LHCN-M2 (cell line): ENCODE data around the gene CEP85. TPM values are rescaled to one million over a fixed set of nuclear protein-coding genes. Genes with fewer than 3 reads are reported as not detected.

Experiments used
- DNase-seq: peaks from one replicate; pipeline ENCODE4 v3.0.0-alpha.2; 2012; ENCODE audit warnings: low read depth
- total RNA-seq: library from RNA; depleted of rRNA; stranded (reverse); fragments of >200 nt; gene quantifications from 2 replicates; pipeline ENCODE4 v1.2.3, GENCODE V29; 2014

The CEP85 gene
- total RNA-seq, 1 experiment from 2014 or later: 20.8 TPM

GRCh38 chr1:26277719-26278118 is 43.7 kb downstream of the CEP85 start:
- no peak for DNase-seq

GRCh38 chr1:26278303-26278702 is 44.3 kb downstream of the CEP85 start:
- DNase-seq: peak; percentile 56

GRCh38 chr1:26278724-26279455 is 44.9 kb downstream of the CEP85 start:
- DNase-seq: peak; percentile 64

GRCh38 chr1:26279456-26280332 is 45.7 kb downstream of the CEP85 start, which contains the start of gene SH3BGRL3:
Gene SH3BGRL3 (plus strand): TSS chr1:26280086. CDS start chr1:26280156, 70 bp downstream.
- peak; percentile 81 for DNase-seq

GRCh38 chr1:26280333-26281042 is 46.5 kb downstream of the CEP85 start:
- peak; percentile 74 for DNase-seq

- peak; percentile 17 for DNase-seq
Measured at GRCh38 chr1:26281091-26281958, 47.3 kb downstream of the CEP85 start.

- DNase-seq: no peak
Measured at GRCh38 chr1:26281971-26282370, 48.0 kb downstream of the CEP85 start.

GRCh38 chr1:26282401-26282918 is 48.5 kb downstream of the CEP85 start:
- DNase-seq: no peak

GRCh38 chr1:26283279-26283853 is 49.4 kb downstream of the CEP85 start:
- peak; percentile 32 for DNase-seq

GRCh38 chr1:26283871-26284596 is 50.0 kb downstream of the CEP85 start:
- no peak for DNase-seq

- DNase-seq: peak; percentile 91
Measured at GRCh38 chr1:26284597-26285347, 50.8 kb downstream of the CEP85 start.

- no peak for DNase-seq
Measured at GRCh38 chr1:26285366-26286063, 51.5 kb downstream of the CEP85 start.

GRCh38 chr1:26286064-26286416 is 52.0 kb downstream of the CEP85 start:
- DNase-seq: no peak

- peak; percentile 52 for DNase-seq
Measured at GRCh38 chr1:26287033-26287711, 53.2 kb downstream of the CEP85 start.

GRCh38 chr1:26287811-26288210 is 53.8 kb downstream of the CEP85 start:
- no peak for DNase-seq

GRCh38 chr1:26288311-26288941 is 54.4 kb downstream of the CEP85 start:
- no peak for DNase-seq
